ENCODE data around the gene WNT9A.

DNA sequence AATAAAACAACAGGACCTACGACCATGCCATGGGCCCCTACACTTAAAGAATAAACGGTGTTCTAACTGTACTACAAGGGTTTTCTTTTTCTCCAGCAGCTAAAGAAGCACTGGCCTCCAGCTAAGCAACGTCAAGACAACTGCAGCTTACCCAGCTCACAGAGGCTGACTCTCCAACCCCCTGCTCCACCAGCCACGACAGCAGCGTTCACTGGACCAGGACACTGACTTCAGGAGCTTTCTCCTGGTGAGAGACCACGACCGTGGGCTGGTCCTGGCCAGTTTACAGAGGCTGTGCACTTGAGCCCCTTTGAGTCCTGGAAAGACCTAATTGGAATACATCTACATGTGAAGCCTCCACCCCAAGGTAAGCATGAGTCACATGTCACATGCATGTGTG is 39.4 kb downstream of the WNT9A start:
- TF ChIP-seq ZNF274 (IDR thresholded peaks at IDR 0.05; ENCODE audit: low read depth, low read length) (no peak), SUZ12 (IDR thresholded peaks at IDR 0.05; ENCODE audit: extremely low read depth, insufficient read depth, insufficient read length) (no peak)

Measured in NT2/D1 (cell line).